ENCODE measurements around the gene CCL3.

The CCL3 gene

GRCh38 chr17:36123431-36123830 is 33.5 kb upstream of the CCL3 start:
- no peak for TF ChIP-seq CTCF (IDR thresholded peaks at IDR 0.05)

- no peak for TF ChIP-seq CTCF (IDR thresholded peaks at IDR 0.05)
These were observed 30.3 kb upstream of the CCL3 start for GRCh38 chr17:36120221-36120620.

GRCh38 chr17:36118477-36119353 is 28.8 kb upstream of the CCL3 start:
- no peak for TF ChIP-seq CTCF (IDR thresholded peaks at IDR 0.05)

- TF ChIP-seq CTCF (IDR thresholded peaks at IDR 0.05), result no peak
These were observed 27.8 kb upstream of the CCL3 start for GRCh38 chr17:36117505-36118382.

- no peak for TF ChIP-seq CTCF (IDR thresholded peaks at IDR 0.05)
These were observed 22.6 kb upstream of the CCL3 start for GRCh38 chr17:36112572-36112971.

GRCh38 chr17:36111068-36111490 is 21.1 kb upstream of the CCL3 start:
- no peak for TF ChIP-seq CTCF (IDR thresholded peaks at IDR 0.05)

- TF ChIP-seq CTCF (IDR thresholded peaks at IDR 0.05), result no peak
These were observed 17.7 kb upstream of the CCL3 start for GRCh38 chr17:36107660-36108059.
